SK-N-SH treated with all-trans-retinoic acid at 6 μM for 48 hours (cell line): ENCODE results near the gene SERINC1.

ENCODE experiments used
- OSR1 ChIP-seq: fragments of 250-450 bp; sonication (Bioruptor Pico); IDR thresholded peaks from 2 replicates; pipeline ENCODE4 v1.8.0; 2022; ENCODE audit warnings: moderate library complexity, mild to moderate bottlenecking, inconsistent platforms
- TF ChIP-seq, protein P1 (sequence below): fragments of 250-450 bp; sonication (Bioruptor Pico); IDR thresholded peaks from 2 replicates; pipeline ENCODE4 v1.5.1; 2020; ENCODE audit warnings: low read depth, mild to moderate bottlenecking, moderate library complexity
- TF ChIP-seq, protein P2 (sequence below): fragments of 250-450 bp; sonication (Bioruptor Pico); IDR thresholded peaks from 2 replicates; pipeline ENCODE4 v1.8.0; 2021; ENCODE audit warnings: low read depth, mild to moderate bottlenecking, moderate library complexity, borderline replicate concordance
- TF ChIP-seq, protein P3 (sequence below): fragments of 250-450 bp; sonication (Bioruptor Pico); IDR thresholded peaks from 2 replicates; pipeline ENCODE4 v1.8.0; 2020; ENCODE audit warnings: mild to moderate bottlenecking, moderate library complexity, borderline replicate concordance

DNA sequence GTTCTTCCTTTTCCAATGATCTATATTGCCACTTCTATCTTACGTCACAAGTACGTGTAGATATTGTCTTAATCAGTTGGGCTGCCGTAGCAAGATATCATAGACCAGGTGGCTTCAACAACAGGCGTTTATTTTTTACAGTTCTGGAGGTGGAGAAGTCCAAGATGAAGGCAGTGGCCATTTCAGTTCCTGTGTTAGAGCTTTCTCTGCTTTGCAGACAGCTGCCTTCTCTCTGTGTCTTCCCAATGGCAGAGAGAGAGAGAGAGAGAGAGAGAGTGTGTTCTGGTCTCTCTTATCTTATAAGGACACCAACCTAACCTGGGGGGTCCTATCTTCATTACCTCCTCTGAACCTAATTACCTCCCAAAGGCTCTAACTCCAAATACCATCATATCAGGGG, 63.9 kb downstream of the SERINC1 start:
- TF ChIP-seq, protein P1, sequence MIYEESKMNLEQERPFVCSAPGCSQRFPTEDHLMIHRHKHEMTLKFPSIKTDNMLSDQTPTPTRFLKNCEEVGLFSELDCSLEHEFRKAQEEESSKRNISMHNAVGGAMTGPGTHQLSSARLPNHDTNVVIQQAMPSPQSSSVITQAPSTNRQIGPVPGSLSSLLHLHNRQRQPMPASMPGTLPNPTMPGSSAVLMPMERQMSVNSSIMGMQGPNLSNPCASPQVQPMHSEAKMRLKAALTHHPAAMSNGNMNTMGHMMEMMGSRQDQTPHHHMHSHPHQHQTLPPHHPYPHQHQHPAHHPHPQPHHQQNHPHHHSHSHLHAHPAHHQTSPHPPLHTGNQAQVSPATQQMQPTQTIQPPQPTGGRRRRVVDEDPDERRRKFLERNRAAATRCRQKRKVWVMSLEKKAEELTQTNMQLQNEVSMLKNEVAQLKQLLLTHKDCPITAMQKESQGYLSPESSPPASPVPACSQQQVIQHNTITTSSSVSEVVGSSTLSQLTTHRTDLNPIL (CRISPR knock-in tag) = no peak
- no peak for TF ChIP-seq OSR1 (CRISPR knock-in tag)
- TF ChIP-seq, protein P2, sequence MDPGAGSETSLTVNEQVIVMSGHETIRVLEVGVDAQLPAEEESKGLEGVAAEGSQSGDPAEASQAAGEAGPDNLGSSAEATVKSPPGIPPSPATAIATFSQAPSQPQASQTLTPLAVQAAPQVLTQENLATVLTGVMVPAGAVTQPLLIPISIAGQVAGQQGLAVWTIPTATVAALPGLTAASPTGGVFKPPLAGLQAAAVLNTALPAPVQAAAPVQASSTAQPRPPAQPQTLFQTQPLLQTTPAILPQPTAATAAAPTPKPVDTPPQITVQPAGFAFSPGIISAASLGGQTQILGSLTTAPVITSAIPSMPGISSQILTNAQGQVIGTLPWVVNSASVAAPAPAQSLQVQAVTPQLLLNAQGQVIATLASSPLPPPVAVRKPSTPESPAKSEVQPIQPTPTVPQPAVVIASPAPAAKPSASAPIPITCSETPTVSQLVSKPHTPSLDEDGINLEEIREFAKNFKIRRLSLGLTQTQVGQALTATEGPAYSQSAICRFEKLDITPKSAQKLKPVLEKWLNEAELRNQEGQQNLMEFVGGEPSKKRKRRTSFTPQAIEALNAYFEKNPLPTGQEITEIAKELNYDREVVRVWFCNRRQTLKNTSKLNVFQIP (CRISPR knock-in tag) = no peak
- TF ChIP-seq, protein P3, sequence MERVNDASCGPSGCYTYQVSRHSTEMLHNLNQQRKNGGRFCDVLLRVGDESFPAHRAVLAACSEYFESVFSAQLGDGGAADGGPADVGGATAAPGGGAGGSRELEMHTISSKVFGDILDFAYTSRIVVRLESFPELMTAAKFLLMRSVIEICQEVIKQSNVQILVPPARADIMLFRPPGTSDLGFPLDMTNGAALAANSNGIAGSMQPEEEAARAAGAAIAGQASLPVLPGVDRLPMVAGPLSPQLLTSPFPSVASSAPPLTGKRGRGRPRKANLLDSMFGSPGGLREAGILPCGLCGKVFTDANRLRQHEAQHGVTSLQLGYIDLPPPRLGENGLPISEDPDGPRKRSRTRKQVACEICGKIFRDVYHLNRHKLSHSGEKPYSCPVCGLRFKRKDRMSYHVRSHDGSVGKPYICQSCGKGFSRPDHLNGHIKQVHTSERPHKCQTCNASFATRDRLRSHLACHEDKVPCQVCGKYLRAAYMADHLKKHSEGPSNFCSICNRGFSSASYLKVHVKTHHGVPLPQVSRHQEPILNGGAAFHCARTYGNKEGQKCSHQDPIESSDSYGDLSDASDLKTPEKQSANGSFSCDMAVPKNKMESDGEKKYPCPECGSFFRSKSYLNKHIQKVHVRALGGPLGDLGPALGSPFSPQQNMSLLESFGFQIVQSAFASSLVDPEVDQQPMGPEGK (CRISPR knock-in tag) = no peak
